ENCODE measurements around the gene CSE1L. TPM values are rescaled to one million over a fixed set of nuclear protein-coding genes. Genes with fewer than 3 reads are reported as not detected.

The CSE1L gene
- total and polyA plus RNA-seq, 2 experiments from 2014 or later: 163 to 326 TPM

- DNase-seq (ENCODE audit: low spot score) (no peak), ATAC-seq (no peak)
- Histone ChIP-seq H3K9me2 (ENCODE audit: insufficient read depth) (no peaks in the 10 kb centered on the region), H3K27me3 (ENCODE audit: insufficient read depth) (no peaks in the 10 kb centered on the region), H3K27ac (ENCODE audit: low read depth) (no peak overlapping the region), H3K79me2 (replicated peaks; ENCODE audit: insufficient read depth) (peaks cover 50% of the 10 kb centered on the region), H3K36me3 (ENCODE audit: insufficient read depth) (peaks cover 79% of the 10 kb centered on the region), H3F3A (replicated peaks; ENCODE audit: low read depth) (peaks cover 35% of the 10 kb centered on the region), H3K4me3 (no peak overlapping the region), H3K4me2 (no peak overlapping the region), H4K20me1 (replicated peaks; ENCODE audit: insufficient read depth) (peaks cover 37% of the 10 kb centered on the region), H2AFZ (no peak overlapping the region), H3K4me1 (ENCODE audit: insufficient read depth) (no peaks in the 10 kb centered on the region)
- TF ChIP-seq CREB1 (CRISPR knock-in tag; IDR thresholded peaks at IDR 0.05; ENCODE audit: low read depth) (no peak), STAT1 (IDR thresholded peaks at IDR 0.05; ENCODE audit: unreplicated experiment) (no peak), POLR2AphosphoS5 (IDR thresholded peaks at IDR 0.05; ENCODE audit: low read depth) (no peak), ZNF114 (CRISPR knock-in tag; IDR thresholded peaks at IDR 0.05) (no peak), REST (IDR thresholded peaks at IDR 0.05; ENCODE audit: unreplicated experiment) (no peak), EZH2 (IDR thresholded peaks at IDR 0.05; ENCODE audit: low read depth, unreplicated experiment) (no peak), ZNF331 (CRISPR knock-in tag; IDR thresholded peaks at IDR 0.05; ENCODE audit: low read depth) (no peak), JUNB (IDR thresholded peaks at IDR 0.05; ENCODE audit: unreplicated experiment) (no peak), ZNF462 (CRISPR knock-in tag; IDR thresholded peaks at IDR 0.05) (no peak), CTCF (conservative IDR thresholded peaks at IDR 0.05; ENCODE audit: low read depth in 2 of 2) (no peak), EZH2phosphoT487 (IDR thresholded peaks at IDR 0.05; ENCODE audit: unreplicated experiment) (no peak), NANOG (IDR thresholded peaks at IDR 0.05; ENCODE audit: borderline replicate concordance) (no peak)
- Mint-ChIP-seq H3K27me3 (ENCODE audit: insufficient read depth, low read depth, poor library complexity) (no peaks in the 10 kb centered on the region), H3K9me3 (no peaks in the 10 kb centered on the region), H3K4me1 (no peaks in the 10 kb centered on the region), H3K4me3 (no peak overlapping the region), H3K36me3 (ENCODE audit: low read depth) (peaks cover 90% of the 10 kb centered on the region), H3K27ac (no peak overlapping the region)
Observed at GRCh38 chr20:49098136-49098535, 52.0 kb downstream of the CSE1L start.
